Ovary (tissue), 3 donors: ENCODE measurements around the gene MSI2.

Experiments
- CTCF ChIP-seq, 3 donors: fragments of 450-650 bp in 2 of 3; fragments of 200-600 bp in 1 of 3; IDR thresholded peaks; one replicate each; pipeline versions ENCODE4 v1.5.1 to v1.8.0; 2016 to 2022; ENCODE audit warnings: antibody characterized with exemption in 3 of 3, mild to moderate bottlenecking in 1 of 3
- POLR2A ChIP-seq: fragments of 450-650 bp; IDR thresholded peaks from one replicate; pipeline ENCODE4 v1.6.1; 2017; ENCODE audit warnings: antibody characterized with exemption, mild to moderate bottlenecking, moderate library complexity
- donor health status: DM: no; HTN: no; CAD: no.

GRCh38 chr17:57732062-57732461, 475.7 kb downstream of the MSI2 start:
- no peak for TF ChIP-seq CTCF (IDR thresholded peaks at IDR 0.05)
- TF ChIP-seq POLR2A: no peak
